Panc1 (cell line): ENCODE results near the gene SOWAHD. TPM values are rescaled to one million over a fixed set of nuclear protein-coding genes. Genes with fewer than 3 reads are reported as not detected.
"Not testable (repeated sequence)": the region's sequence is repeated elsewhere in the genome, so short reads cannot be mapped to it uniquely, and the experiment has no call there.

ENCODE experiments used
- ATAC-seq: fragments of 200-7000 bp; cut with Tn5 transposase; 2 replicates; pipeline ENCODE4 v1.9.1; 2020; ENCODE audit warnings: mild to moderate bottlenecking, moderate library complexity
- BruUV-seq: library from RNA; stranded (reverse); fragments of 400-500 nt; replicated peaks from 2 replicates; lab custom pipeline; 2021; lab: Mats Ljungman, UMichigan
- CTCF ChIA-PET: fragments of 300-600 bp; sonication (Branson Sonifier 250); formaldehyde crosslinking; loops from one replicate; lab custom pipeline; 2022; ENCODE audit warnings: antibody characterized with exemption; lab: Charles Lee
- POLR2A ChIA-PET: fragments of 300-600 bp; sonication (Branson Sonifier 250); formaldehyde crosslinking; loops from one replicate; lab custom pipeline; 2022; ENCODE audit warnings: antibody characterized with exemption; lab: Charles Lee
- DNase-seq: peaks from one replicate; pipeline ENCODE4 v3.0.0-alpha.2; 2010; ENCODE audit warnings: low read depth, low spot score
- H3K27ac ChIP-seq: 2 replicates; pipeline ENCODE4 v1.5.1; 2011; ENCODE audit warnings: mild to moderate bottlenecking, low read length, inconsistent platforms
- H3K27me3 ChIP-seq: fragments of 200-500 bp; sonication (Bioruptor generic); 2 replicates; pipeline ENCODE4 v1.6.0; 2014; ENCODE audit warnings: low read length, inconsistent platforms; ENCODE audit not compliant: control insufficient read depth, insufficient read depth
- H3K36me3 ChIP-seq: fragments of 200-500 bp; sonication (Bioruptor generic); 2 replicates; pipeline ENCODE4 v1.5.1; 2014; ENCODE audit warnings: inconsistent platforms, mild to moderate bottlenecking, low read length, moderate library complexity; ENCODE audit not compliant: control insufficient read depth, insufficient read depth
- H3K4me1 ChIP-seq: 2 replicates; pipeline ENCODE4 v1.5.1; 2011; ENCODE audit warnings: inconsistent platforms, mild to moderate bottlenecking, low read length, moderate library complexity; ENCODE audit not compliant: control insufficient read depth, insufficient read depth
- H3K4me3 ChIP-seq, 2 experiments: 2 replicates each; pipeline ENCODE4 v1.5.1; 2011 to 2012; ENCODE audit warnings: low read depth in 2 of 2, low read length in 2 of 2, mild to moderate bottlenecking in 2 of 2, inconsistent platforms in 1 of 2, moderate library complexity in 1 of 2
- H3K9me3 ChIP-seq: fragments of 200-500 bp; sonication (Bioruptor generic); 2 replicates; pipeline ENCODE4 v1.5.1; 2014; ENCODE audit warnings: low read depth, mild to moderate bottlenecking, inconsistent platforms, low read length, moderate library complexity; ENCODE audit not compliant: control insufficient read depth, insufficient read depth
- POLR2AphosphoS5 ChIP-seq: IDR thresholded peaks from 2 replicates; pipeline ENCODE4 v1.6.1; 2012; ENCODE audit warnings: mild to moderate bottlenecking, low read depth, low read length, moderate library complexity
- REST ChIP-seq, 2 experiments: IDR thresholded peaks; 2 replicates each; pipeline ENCODE4 v1.6.1; 2011 to 2012; ENCODE audit warnings: low read depth in 2 of 2, control low read depth in 1 of 2, low read length in 1 of 2, mild to moderate bottlenecking in 1 of 2, moderate library complexity in 1 of 2; ENCODE audit not compliant: insufficient read depth in 1 of 2
- SIN3A ChIP-seq: IDR thresholded peaks from 2 replicates; pipeline ENCODE4 v1.6.1; 2012; ENCODE audit warnings: low read depth, mild to moderate bottlenecking, low read length, moderate library complexity, borderline replicate concordance; ENCODE audit not compliant: insufficient read depth
- TCF7L2 ChIP-seq: IDR thresholded peaks from 2 replicates; pipeline ENCODE4 v1.6.1; 2011; ENCODE audit warnings: mild to moderate bottlenecking, low read depth, low read length, inconsistent platforms
- in situ Hi-C: cut with HindIII; loops from 2 replicates; pipeline ENCODE4 v1.10.0; 2016; ENCODE audit warnings: low sequenced_read_pairs, low pct_unique_long_range_greater_than_20kb
- intact Hi-C: fragments of 100-400 bp; cut with micrococcal nuclease; formaldehyde crosslinking; loops from one replicate; pipeline ENCODE4 v1.10.0; 2022; ENCODE audit not compliant: unreplicated experiment
- total RNA-seq: library from RNA; stranded (reverse); gene quantifications from one replicate; pipeline ENCODE4 v1.2.1, GENCODE V29; 2021; ENCODE audit not compliant: unreplicated experiment
- TF ChIP-seq, protein P1 (sequence below): fragments of 450-650 bp; IDR thresholded peaks from 2 replicates; pipeline ENCODE4 v1.5.1; 2017; ENCODE audit warnings: mild to moderate bottlenecking

Gene SOWAHD
- total RNA-seq, 1 experiment from 2014 or later = 1.1 TPM

DNA sequence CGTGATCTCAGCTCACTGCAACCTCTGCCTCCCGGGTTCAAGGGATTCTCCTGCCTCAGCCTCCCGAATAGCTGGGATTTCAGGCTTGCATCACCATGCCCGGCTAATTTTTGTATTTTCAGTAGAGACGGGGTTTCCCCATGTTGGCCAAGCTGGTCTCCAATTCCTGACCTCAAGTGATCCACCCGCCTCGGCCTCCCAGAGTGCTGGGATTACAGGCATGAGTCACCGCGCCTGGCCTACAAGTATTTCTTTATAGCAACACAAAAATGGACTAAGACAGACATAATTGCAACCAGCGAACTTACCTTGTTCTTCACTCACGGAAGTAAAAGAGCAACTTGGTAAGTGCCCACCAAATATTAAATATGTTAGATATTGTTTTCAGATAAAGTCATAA lies 10.0 kb downstream of the SOWAHD start:
- H3K4me3 ChIP-seq, DNase-seq, H3K4me1 ChIP-seq, H3K27ac ChIP-seq, POLR2A ChIA-PET, H3K9me3 ChIP-seq, intact Hi-C loops, BruUV-seq, in situ Hi-C loops, H3K36me3 ChIP-seq, H3K27me3 ChIP-seq: not testable (repeated sequence)
- ATAC-seq = peak; percentile 78
- CTCF ChIA-PET = interaction anchor here (0.6 kb wide), 1 partner anchor 75 kb away, joined by 3 read pairs; no protein-coding TSS in a partner anchor

GRCh38 chrX:119769388-119769787 lies 11.0 kb downstream of the SOWAHD start:
- POLR2A ChIA-PET = not testable (repeated sequence)

GRCh38 chrX:119775517-119776238 lies 17.3 kb downstream of the SOWAHD start:
- TF ChIP-seq TCF7L2 (no peak), REST (IDR thresholded peaks at IDR 0.05; ENCODE audit: insufficient read depth in 1 of 2, low read depth in 2 of 2, low read length in 1 of 2) (no peak), POLR2AphosphoS5 (no peak), SIN3A (no peak)
- TF ChIP-seq, protein P1, sequence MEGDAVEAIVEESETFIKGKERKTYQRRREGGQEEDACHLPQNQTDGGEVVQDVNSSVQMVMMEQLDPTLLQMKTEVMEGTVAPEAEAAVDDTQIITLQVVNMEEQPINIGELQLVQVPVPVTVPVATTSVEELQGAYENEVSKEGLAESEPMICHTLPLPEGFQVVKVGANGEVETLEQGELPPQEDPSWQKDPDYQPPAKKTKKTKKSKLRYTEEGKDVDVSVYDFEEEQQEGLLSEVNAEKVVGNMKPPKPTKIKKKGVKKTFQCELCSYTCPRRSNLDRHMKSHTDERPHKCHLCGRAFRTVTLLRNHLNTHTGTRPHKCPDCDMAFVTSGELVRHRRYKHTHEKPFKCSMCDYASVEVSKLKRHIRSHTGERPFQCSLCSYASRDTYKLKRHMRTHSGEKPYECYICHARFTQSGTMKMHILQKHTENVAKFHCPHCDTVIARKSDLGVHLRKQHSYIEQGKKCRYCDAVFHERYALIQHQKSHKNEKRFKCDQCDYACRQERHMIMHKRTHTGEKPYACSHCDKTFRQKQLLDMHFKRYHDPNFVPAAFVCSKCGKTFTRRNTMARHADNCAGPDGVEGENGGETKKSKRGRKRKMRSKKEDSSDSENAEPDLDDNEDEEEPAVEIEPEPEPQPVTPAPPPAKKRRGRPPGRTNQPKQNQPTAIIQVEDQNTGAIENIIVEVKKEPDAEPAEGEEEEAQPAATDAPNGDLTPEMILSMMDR = no peak
- DNase-seq (no peak), ATAC-seq (no peak)
- CTCF ChIA-PET = interaction anchor here (0.6 kb wide), 2 partner anchors 75 to 112 kb away, joined by 3 to 6 read pairs; no protein-coding TSS in a partner anchor
- H3K27ac ChIP-seq = no peak overlapping the region
- H3K27me3 ChIP-seq = no peaks in the 10 kb centered on the region
- no peaks in the 10 kb centered on the region for H3K36me3 ChIP-seq
- POLR2A ChIA-PET = interaction anchor here (1.0 kb wide), 1 partner anchor 16 kb away, joined by 3 read pairs; the partner anchor contains the start of gene RPL39
- H3K4me1 ChIP-seq = no peaks in the 10 kb centered on the region
- BruUV-seq = no TSS peak
- no peaks in the 10 kb centered on the region for H3K9me3 ChIP-seq
- no peak overlapping the region for H3K4me3 ChIP-seq
- intact Hi-C loops = no loop called here
- in situ Hi-C loops = no loop called here

More at GRCh38 chrX:119769388-119769787, 11.0 kb downstream of the SOWAHD start:
- BruUV-seq, H3K4me3 ChIP-seq, H3K27me3 ChIP-seq, H3K4me1 ChIP-seq, ATAC-seq, intact Hi-C loops, H3K36me3 ChIP-seq, H3K27ac ChIP-seq, H3K9me3 ChIP-seq, CTCF ChIA-PET, in situ Hi-C loops, DNase-seq: not testable (repeated sequence)
